Thymus (tissue), 11 donors: Measurements from ENCODE around the gene ELP4. TPM values are rescaled to one million over a fixed set of nuclear protein-coding genes. Genes with fewer than 3 reads are reported as not detected.
"Not testable (repeated sequence)": the region's sequence is repeated elsewhere in the genome, so short reads cannot be mapped to it uniquely, and the experiment has no call there.

Experiments used
- DNase-seq, 9 donors: peaks; one replicate each; pipeline ENCODE4 v3.0.0-alpha.2; 2013; ENCODE audit warnings: low spot score in 9 of 9, low read depth in 6 of 9, missing footprints in 1 of 9
- H3K27ac ChIP-seq, 2 donors: one replicate each; pipeline ENCODE4 v1.5.1; 2013; ENCODE audit warnings: control low read depth in 1 of 2, low read depth in 1 of 2, low read length in 1 of 2, mild to moderate bottlenecking in 1 of 2, moderate library complexity in 1 of 2
- H3K27me3 ChIP-seq, 2 donors: one replicate each; pipeline ENCODE4 v1.5.1; 2013; ENCODE audit warnings: low read length in 1 of 2; ENCODE audit not compliant: control insufficient read depth in 2 of 2, insufficient read depth in 1 of 2
- H3K36me3 ChIP-seq, 2 donors: one replicate each; pipeline ENCODE4 v1.5.1; 2013; ENCODE audit warnings: low read length in 1 of 2, mild to moderate bottlenecking in 1 of 2, moderate library complexity in 1 of 2; ENCODE audit not compliant: control insufficient read depth in 2 of 2, insufficient read depth in 2 of 2
- H3K4me1 ChIP-seq, 2 donors: one replicate each; pipeline ENCODE4 v1.5.1; 2013; ENCODE audit warnings: low read length in 2 of 2; ENCODE audit not compliant: control insufficient read depth in 2 of 2, insufficient read depth in 2 of 2
- H3K4me3 ChIP-seq, 2 donors: one replicate each; pipeline ENCODE4 v1.5.1; 2013; ENCODE audit warnings: low read length in 2 of 2, control low read depth in 1 of 2, mild to moderate bottlenecking in 1 of 2
- H3K9me3 ChIP-seq, 2 donors: one replicate each; pipeline ENCODE4 v1.5.1; 2013; ENCODE audit warnings: low read length in 1 of 2, mild to moderate bottlenecking in 1 of 2; ENCODE audit not compliant: control insufficient read depth in 2 of 2, insufficient read depth in 1 of 2
- WGBS: extraction: QIAGEN DNeasy Blood & Tissue Kit; methylation state at CpG from one replicate; pipeline ENCODE4 v1.1.7; 2013; 5-methylcytosine and 5-hydroxymethylcytosine counted together
- polyA plus RNA-seq: library from polyadenylated mRNA; stranded (reverse); fragments of 200-250 nt; gene quantifications from one replicate; pipeline ENCODE4 v1.2.3, GENCODE V29; 2013
- total RNA-seq: library from RNA; stranded (reverse); fragments of 120-200 nt; gene quantifications from one replicate; pipeline ENCODE4 v1.2.4, GENCODE V29; 2013
- donor health status: healthy.

Gene ELP4
- total and polyA plus RNA-seq, 2 donors = 20.6 to 26.8 TPM

DNA sequence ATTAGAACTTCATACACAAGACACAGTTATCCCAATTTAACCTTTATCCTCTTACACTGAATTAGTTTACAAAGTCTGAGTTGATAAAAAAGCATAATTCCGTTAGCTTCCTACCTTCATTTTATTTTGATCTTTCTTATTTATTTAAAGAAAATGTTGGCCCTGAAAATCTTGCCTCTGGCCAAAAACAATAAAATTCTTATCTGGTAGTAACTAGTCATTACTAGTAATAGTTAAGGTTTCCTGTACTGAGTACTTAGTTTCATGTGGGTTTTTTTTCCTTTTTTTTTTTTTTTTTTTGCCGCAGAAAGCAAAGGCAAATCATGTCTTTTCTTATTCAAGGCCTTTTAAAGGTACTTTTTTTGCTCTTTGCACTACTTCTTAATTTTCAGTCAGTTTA, 180.9 kb downstream of the ELP4 start:
- WGBS = 92% methylated on average over 2 of the region's 2 CpGs
- no peak overlapping the region for H3K4me3 ChIP-seq
- no peaks in the 10 kb centered on the region for H3K4me1 ChIP-seq
- no peaks in the 10 kb centered on the region for H3K27me3 ChIP-seq
- no peak for DNase-seq
- no peaks in the 10 kb centered on the region for H3K36me3 ChIP-seq
- H3K27ac ChIP-seq = no peak overlapping the region
- H3K9me3 ChIP-seq = no peaks in the 10 kb centered on the region

GRCh38 chr11:31692466-31692865, 182.9 kb downstream of the ELP4 start:
- Histone ChIP-seq H3K4me3 (no peak overlapping the region), H3K9me3 (no peaks in the 10 kb centered on the region), H3K36me3 (no peaks in the 10 kb centered on the region), H3K4me1 (no peaks in the 10 kb centered on the region), H3K27me3 (no peaks in the 10 kb centered on the region), H3K27ac (no peak overlapping the region)
- DNase-seq = no peak
- 95% methylated on average over 2 of the region's 2 CpGs for WGBS

GRCh38 chr11:31697049-31697448, 187.5 kb downstream of the ELP4 start:
- 72% methylated on average over 1 of the region's 1 CpG for WGBS
- DNase-seq = peak in 1 of 9 donors; percentile 1
- H3K4me3 ChIP-seq, H3K27me3 ChIP-seq, H3K4me1 ChIP-seq, H3K36me3 ChIP-seq, H3K9me3 ChIP-seq, H3K27ac ChIP-seq: not testable (repeated sequence)

DNA sequence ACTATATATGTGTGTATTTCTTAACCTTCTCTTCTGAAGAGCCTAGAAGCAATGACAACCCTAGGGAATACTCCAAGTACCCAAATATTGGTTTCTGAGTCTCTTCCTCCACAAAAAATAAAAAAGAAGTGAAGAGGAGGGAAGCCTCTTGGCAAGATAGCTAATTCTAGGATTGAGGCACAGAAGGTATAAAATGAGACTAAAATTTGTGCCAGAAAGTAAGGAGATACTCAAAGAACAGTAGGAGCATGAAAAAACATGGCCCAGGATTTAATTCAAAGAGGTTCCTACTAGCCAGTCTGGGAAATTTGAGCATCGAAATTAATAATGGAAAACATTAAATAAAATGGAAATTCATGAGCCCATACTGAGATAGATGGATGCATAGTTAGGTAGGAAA, 189.5 kb downstream of the ELP4 start:
- H3K4me3 ChIP-seq = no peak overlapping the region
- no peaks in the 10 kb centered on the region for H3K4me1 ChIP-seq
- 98% methylated on average over 1 of the region's 1 CpG for WGBS
- DNase-seq = no peak
- H3K36me3 ChIP-seq = no peaks in the 10 kb centered on the region
- H3K27ac ChIP-seq = no peak overlapping the region
- H3K27me3 ChIP-seq = no peaks in the 10 kb centered on the region
- H3K9me3 ChIP-seq = no peaks in the 10 kb centered on the region

DNA sequence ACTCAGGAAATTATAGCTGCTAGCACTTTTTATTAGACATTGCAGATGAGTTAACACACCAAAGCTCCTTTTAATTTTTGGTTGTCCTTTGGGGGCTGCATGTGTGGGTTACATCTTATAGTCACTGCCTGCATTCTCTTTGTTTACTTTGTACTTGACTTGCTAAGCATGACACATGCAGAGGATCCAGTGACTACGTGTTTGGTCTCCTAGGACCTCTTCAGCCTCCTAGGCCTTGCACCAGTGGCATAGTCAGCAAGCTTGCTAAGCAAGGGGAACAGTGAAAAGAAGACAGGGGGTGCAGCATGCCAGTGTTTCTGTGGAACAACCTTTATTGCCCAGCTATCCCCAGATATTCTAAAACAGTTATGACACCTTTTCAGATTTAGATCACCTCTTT, 193.4 kb downstream of the ELP4 start:
- DNase-seq = no peak
- Histone ChIP-seq H3K27me3 (no peaks in the 10 kb centered on the region), H3K36me3 (no peaks in the 10 kb centered on the region), H3K27ac (no peak overlapping the region), H3K9me3 (no peaks in the 10 kb centered on the region), H3K4me1 (no peaks in the 10 kb centered on the region), H3K4me3 (no peak overlapping the region)
- WGBS = 92% methylated on average over 1 of the region's 1 CpG

DNA sequence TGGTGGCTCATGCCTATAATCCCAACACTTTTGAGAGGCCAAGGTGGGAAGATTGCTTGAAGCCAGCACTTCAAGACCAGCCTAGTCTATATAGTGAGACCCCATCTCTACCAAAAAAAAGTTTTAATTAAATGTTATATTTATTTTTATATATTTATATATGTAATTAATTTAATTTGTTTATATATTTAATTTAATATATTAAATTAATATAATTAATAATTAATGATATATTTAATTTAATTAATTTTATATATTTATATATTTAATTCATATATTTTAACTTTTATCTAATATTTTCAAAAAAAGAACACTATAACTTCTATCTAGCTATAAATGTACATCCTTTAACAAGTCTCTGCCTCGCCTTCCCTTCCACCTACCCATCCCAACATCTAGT, 196.8 kb downstream of the ELP4 start:
- Histone ChIP-seq H3K27me3 (no peaks in the 10 kb centered on the region), H3K36me3 (no peaks in the 10 kb centered on the region), H3K27ac (no peak overlapping the region), H3K4me3 (no peak overlapping the region), H3K9me3 (no peaks in the 10 kb centered on the region), H3K4me1 (no peaks in the 10 kb centered on the region)
- WGBS = 96% methylated on average over 1 of the region's 1 CpG
- DNase-seq = no peak

- no peaks in the 10 kb centered on the region for H3K36me3 ChIP-seq
- WGBS = 89% methylated on average over 2 of the region's 2 CpGs
- H3K27ac ChIP-seq = no peak overlapping the region
- H3K4me3 ChIP-seq = no peak overlapping the region
- no peaks in the 10 kb centered on the region for H3K4me1 ChIP-seq
- H3K9me3 ChIP-seq = no peaks in the 10 kb centered on the region
- no peak for DNase-seq
- no peaks in the 10 kb centered on the region for H3K27me3 ChIP-seq
Observed at GRCh38 chr11:31711137-31711536, 201.6 kb downstream of the ELP4 start.

DNA sequence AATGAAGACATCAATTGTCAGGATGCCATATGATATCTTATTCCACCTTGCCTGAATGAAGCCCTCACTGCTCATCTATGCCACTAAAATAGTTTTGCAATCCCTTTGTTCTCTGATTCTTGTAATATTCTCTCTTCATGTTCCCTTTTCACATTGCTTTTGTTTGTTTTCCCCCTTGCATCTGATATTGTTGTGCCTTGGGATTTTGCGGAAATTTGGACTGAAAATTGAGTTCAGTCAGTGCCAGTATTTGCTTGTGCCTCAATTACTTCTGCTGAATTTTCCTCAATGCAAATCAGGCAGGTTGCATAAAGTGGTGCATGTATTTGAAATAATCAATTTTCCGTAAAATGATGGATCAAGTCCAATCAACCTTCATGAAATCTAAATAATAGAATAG, 203.3 kb downstream of the ELP4 start:
- over 99% methylated on average over 2 of the region's 2 CpGs for WGBS

DNA sequence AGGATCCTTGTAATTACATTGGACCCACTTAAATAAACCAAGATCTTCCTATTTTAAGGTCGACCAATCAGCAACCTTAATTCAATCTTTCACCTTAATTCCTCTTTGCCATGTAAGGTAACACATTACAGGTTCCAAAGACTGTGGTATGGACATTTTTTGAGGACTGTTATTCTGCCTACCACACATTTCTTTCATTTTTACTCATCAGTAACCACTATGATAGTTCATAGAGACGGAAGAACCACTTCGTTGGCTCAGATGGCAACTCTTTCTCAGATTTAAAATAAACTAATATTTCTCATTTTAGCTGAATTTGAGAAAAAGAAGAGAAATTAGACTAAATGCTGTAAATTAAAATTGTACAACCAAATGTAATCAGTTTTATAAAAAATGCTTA, 205.3 kb downstream of the ELP4 start:
- Histone ChIP-seq H3K4me3 (no peak overlapping the region), H3K27ac (no peak overlapping the region), H3K27me3 (no peaks in the 10 kb centered on the region), H3K4me1 (no peaks in the 10 kb centered on the region), H3K36me3 (no peaks in the 10 kb centered on the region), H3K9me3 (no peaks in the 10 kb centered on the region)
- 97% methylated on average over 3 of the region's 3 CpGs for WGBS
- no peak for DNase-seq

More for the DNA sequence above, 203.3 kb downstream of the ELP4 start:
- Histone ChIP-seq H3K4me1 (no peaks in the 10 kb centered on the region), H3K36me3 (no peaks in the 10 kb centered on the region), H3K27me3 (no peaks in the 10 kb centered on the region), H3K9me3 (no peaks in the 10 kb centered on the region), H3K4me3 (no peak overlapping the region), H3K27ac (no peak overlapping the region)
- DNase-seq = no peak

- 94% methylated on average over 2 of the region's 2 CpGs for WGBS
- Histone ChIP-seq H3K36me3 (no peaks in the 10 kb centered on the region), H3K4me1 (no peaks in the 10 kb centered on the region), H3K27me3 (no peaks in the 10 kb centered on the region), H3K27ac (no peak overlapping the region), H3K4me3 (no peak overlapping the region), H3K9me3 (no peaks in the 10 kb centered on the region)
- DNase-seq = no peak
Observed at GRCh38 chr11:31720225-31720624, 210.7 kb downstream of the ELP4 start.
